NOMO-1 treated with dmso at 0.1 percent for 144 hours (cell line): ENCODE data around the gene ARHGAP24.
"Not testable (repeated sequence)": the region's sequence is repeated elsewhere in the genome, so short reads cannot be mapped to it uniquely, and the experiment has no call there.

Source experiments
- DNase-seq: peaks from one replicate; lab custom pipeline; 2025; ENCODE audit not compliant: unreplicated experiment; lab: John Stamatoyannopoulos, UW

The ARHGAP24 gene

GRCh38 chr4:85946821-85947220 is 471.9 kb downstream of the ARHGAP24 start:
- DNase-seq, result no peak

- DNase-seq, result no peak
Observed at GRCh38 chr4:85951099-85951498, 476.1 kb downstream of the ARHGAP24 start.

- no peak for DNase-seq
Observed at GRCh38 chr4:85952528-85952927, 477.6 kb downstream of the ARHGAP24 start.

- no peak for DNase-seq
Observed at GRCh38 chr4:85952972-85953650, 478.2 kb downstream of the ARHGAP24 start.

- DNase-seq, result no peak
Observed at GRCh38 chr4:85953651-85954018, 478.7 kb downstream of the ARHGAP24 start.

- DNase-seq, result no peak
Observed at GRCh38 chr4:85955620-85956292, 480.8 kb downstream of the ARHGAP24 start.

GRCh38 chr4:85956293-85956945 is 481.5 kb downstream of the ARHGAP24 start:
- DNase-seq, result no peak

- no peak for DNase-seq
Observed at GRCh38 chr4:85961887-85962286, 486.9 kb downstream of the ARHGAP24 start.

- no peak for DNase-seq
Observed at GRCh38 chr4:85963231-85963630, 488.3 kb downstream of the ARHGAP24 start.

- no peak for DNase-seq
Observed at GRCh38 chr4:85964298-85964697, 489.3 kb downstream of the ARHGAP24 start.

GRCh38 chr4:85965017-85965416 is 490.1 kb downstream of the ARHGAP24 start:
- DNase-seq, result not testable (repeated sequence)

- DNase-seq, result no peak
Observed at GRCh38 chr4:85965529-85965928, 490.6 kb downstream of the ARHGAP24 start.

- no peak for DNase-seq
Observed at GRCh38 chr4:85966373-85966772, 491.4 kb downstream of the ARHGAP24 start.

GRCh38 chr4:85967872-85968271 is 492.9 kb downstream of the ARHGAP24 start:
- no peak for DNase-seq

- no peak for DNase-seq
Observed at GRCh38 chr4:85968945-85969819, 494.2 kb downstream of the ARHGAP24 start.

GRCh38 chr4:85970535-85970934 is 495.6 kb downstream of the ARHGAP24 start:
- no peak for DNase-seq

GRCh38 chr4:85979276-85979675 is 504.3 kb downstream of the ARHGAP24 start:
- DNase-seq, result no peak

GRCh38 chr4:85986266-85986665 is 511.3 kb downstream of the ARHGAP24 start:
- no peak for DNase-seq

- no peak for DNase-seq
Observed at GRCh38 chr4:85993641-85994040, 518.7 kb downstream of the ARHGAP24 start.

- no peak for DNase-seq
Observed at GRCh38 chr4:85994576-85994975, 519.6 kb downstream of the ARHGAP24 start.

GRCh38 chr4:85995361-85995760 is 520.4 kb downstream of the ARHGAP24 start:
- DNase-seq, result no peak
